Measurements from ENCODE around the gene FBXL16. TPM values are rescaled to one million over a fixed set of nuclear protein-coding genes. Genes with fewer than 3 reads are reported as not detected.

Gene FBXL16
- total RNA-seq, 1 donor, result 0.54 TPM

DNA sequence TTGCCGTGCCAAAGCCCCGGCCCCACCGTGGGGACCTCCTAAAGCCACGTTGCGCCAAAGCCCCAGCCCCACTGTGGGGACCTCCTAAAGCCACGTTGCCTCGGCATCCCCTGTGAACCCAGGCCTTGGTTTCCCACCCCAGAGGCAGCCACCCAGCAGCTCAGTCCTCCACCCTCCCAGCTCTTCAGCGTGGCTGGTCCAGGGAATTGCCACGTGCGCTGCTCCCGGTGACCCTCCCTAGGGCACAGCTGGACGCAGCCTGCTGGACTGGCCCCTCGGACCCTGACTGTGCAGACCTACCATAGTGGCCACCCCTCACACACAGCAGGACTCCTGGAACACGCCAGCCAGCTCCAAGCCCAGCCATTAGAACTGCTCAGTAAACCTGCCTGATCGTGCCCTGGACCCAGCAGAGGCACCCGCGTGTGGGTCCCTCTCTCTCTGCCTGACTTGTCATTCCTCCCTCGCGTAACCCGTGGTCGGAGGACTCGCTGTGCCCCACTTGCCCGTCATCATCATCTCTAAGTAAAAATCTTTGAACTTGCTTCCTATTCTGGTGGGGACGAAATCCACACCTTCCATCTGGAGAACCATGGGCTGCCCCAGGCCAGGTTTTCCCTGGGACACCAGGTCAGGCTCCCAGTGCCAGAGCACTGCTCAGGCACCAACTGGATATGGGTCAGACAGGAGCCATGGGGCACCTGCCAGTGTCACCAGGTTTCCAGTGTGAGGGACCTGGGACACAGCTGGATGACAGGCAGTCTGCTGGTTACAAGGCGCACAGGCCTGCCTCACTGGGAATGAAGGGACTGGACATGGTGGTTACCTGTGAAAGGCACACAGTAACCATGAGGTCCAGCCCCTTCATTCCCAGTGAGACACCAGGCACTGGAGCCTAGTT, 29.6 kb upstream of the FBXL16 start:
- no peak for DNase-seq (ENCODE audit: low read depth in 2 of 3, low spot score in 2 of 3)

DNA sequence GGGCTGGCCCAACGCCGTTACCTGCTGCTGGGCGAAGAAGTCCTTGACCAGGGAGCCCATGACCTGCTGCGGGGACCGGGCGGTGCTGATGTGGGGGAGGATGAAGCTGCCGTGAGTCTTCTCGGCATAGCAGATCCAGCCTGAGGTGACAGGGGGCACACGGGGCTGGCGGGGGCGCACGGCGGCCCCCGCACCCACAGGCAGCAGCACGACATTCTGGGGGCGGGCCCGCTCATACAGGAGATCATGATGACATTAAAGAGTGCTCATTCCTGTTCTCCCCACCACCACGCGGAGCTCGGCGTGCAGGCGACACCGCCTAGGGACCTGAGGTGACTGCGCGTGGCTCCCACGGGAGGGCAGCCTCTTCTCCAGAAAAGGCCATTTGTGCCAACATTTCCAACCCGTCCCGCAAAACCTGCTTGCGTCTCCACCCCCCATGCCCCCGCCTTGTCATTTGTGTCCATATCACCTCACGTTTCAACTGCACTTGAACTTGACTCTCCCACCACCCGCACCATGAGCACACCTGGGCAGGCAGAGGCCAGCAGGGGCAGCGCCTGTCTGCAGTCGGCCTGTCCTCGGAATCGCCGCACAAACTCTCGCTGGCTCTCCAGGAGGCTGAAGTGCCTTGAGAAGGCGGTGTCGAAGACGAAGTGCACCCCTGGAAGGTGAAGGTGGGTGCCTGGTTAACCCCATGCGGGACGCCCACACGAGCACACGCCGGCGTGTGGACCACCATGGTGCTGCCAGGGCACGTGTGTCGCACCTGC, 28.8 kb upstream of the FBXL16 start:
- DNase-seq (ENCODE audit: low read depth in 2 of 3, low spot score in 2 of 3), result no peak

DNA sequence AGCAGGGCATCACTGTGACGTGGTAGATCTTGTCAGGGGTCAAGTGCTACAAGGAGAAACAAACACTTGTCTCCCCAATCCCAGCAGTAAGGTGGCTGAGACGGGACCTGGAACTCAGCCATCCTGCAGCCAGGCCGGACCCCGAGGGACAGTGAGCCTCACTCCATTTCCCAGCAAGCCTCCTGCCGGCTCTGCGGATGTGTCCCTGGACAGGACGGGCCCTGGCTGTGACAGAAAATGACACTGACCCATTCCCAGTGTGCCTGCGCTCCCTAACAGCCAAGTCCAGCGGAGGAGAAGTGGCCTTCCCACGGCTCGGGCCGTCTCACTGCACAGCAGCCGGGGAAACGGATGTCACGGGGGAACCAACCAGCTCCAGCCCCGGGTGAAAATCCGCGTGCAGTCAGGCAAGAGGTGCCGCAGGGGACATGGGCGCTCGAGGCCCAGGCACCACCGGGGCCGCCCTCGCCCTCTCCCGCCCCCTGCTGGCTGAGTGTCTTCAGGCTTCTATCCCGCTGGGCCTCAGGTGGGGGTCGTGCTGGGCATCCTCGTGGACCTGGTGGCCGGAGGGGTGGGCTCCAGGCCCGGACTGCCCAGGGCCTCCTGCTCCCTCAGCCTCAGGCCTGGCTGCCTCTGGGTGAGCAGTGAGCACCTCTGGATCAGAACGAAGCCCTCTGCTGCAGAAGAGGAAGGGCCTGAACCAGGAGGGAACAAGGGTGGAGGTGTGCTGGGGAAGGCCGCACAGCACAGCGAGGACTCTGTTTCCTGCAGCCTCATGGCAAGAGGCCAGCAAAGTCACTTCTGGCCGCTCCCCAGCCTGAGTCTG, 28.0 kb upstream of the FBXL16 start:
- peak in 1 of 3 donors; percentile 46 for DNase-seq (ENCODE audit: low read depth in 2 of 3, low spot score in 2 of 3)

DNA sequence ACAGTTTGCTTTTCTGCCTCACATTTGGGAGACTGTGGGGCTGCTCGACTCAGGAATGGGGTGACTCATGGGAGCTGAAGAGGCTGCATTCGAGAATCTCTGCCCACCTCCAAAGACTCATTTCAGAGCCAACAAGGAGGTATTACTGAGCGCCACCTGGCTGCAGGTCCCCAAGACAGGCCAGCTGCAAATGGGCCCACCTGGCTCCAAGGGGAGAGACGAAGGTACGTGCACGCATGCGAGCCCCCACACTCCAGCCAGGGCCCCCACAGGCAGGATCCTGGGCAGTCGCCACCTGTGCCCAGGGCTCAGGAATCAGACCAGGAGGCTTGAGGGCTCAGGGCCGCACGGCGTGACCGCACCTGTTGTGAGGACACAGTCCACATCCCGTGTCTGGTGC, 27.3 kb upstream of the FBXL16 start:
- no peak for DNase-seq (ENCODE audit: low read depth in 2 of 3, low spot score in 2 of 3)

DNA sequence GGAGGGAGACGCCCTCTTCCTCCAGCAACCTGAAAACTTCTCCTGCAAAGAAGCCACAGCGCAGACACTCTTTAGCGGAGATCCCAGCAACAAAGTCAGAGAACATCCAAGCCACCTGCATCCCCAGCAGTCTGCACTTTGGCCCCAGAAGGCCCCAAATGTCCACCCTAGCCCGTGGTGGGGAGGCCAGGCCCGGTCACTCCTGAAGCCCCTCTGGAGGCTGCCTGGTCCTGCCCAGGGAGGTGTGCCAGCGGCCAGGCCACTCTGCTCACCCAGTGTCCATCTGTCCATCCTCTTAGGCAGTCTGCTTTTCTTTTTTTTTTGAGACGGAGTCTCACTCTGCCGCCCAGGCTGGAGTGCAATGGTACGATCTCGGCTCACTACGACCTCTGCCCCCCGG, 26.7 kb upstream of the FBXL16 start:
- no peak for DNase-seq (ENCODE audit: low read depth in 2 of 3, low spot score in 2 of 3)

DNA sequence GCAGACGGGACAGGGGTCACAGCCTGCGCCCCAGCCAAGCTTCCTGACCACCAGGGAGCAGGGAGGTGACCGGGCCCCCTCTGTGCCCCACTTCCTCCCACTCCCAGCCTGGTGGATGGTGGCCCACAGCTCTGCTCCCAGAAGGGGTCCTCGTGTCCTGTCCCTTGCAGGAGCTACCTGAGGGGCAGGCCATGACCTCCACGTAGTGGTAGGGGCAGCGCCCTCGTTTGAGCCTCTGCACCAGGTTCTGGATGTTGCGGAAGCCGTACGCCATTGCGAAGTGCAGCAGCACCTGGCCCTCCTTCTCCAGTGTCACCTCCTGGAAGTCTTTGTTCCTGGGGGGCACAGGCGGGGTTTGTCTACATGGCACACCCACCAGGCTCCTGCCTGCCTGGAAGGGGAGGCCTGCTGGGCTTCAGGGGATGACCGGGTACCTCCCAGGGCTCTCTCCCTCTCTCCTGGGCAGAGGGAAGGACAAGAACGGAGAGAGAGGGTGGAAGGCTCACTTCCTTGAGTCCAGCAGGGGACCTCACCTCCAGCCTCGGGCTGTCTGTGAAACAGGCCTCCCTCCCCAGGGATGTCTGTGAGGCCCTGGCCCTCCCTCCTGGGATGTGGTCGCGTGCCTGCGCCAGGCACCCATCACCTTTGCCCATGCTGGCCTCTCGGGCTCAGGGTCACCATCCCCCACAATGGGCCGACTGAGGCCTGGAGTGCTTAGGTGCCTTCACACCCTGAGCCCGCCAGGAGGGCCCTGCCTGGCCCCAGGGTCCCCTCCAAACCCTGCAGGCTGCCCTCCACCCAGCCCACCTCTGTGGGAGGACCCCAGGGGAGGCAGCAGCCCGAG, 25.3 kb upstream of the FBXL16 start:
- no peak for DNase-seq (ENCODE audit: low read depth in 2 of 3, low spot score in 2 of 3)

DNA sequence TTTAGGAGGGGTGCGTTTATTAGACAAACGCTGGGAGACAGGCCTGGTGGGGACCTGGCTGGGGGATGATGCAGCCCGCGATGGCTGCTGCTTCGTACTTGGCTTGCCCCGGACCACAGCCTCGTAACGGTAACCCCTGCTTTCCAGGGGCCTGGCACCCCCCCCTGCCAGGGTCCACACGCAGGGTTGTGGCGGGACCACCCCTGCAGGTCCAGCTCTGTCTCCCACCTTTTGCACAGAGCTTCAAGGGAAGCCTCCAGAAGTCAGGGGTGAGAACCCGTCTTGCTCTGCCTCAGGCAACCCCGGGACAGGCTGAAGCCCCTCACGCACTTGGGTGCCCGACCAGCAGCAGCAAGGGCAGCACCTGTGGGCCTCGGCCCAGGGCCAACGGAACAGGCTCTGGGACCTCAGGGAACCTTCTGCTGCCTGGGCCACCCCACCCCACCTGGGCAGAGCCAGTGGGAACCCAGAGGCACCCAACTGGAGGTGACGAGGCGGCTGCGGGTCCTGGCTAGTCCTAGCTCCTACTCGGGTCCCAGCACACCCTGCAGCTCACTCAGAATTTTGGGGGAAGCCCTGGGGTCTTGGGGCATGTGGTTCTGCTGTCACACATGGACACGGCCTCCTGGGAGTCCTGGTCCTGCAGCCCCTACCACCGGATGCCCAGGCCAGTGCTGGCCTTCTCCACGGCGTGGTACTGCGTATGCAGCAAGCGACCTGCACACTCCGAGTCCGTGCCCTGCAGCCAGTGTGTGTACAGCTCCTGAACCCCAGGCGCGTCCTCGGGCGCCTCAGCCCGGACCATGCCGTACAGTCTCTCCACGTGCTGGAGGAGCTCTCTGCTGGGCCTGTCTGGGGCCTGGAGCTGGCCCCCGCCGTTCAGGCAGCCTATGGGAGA, 24.4 kb upstream of the FBXL16 start:
- DNase-seq (ENCODE audit: low read depth in 2 of 3, low spot score in 2 of 3), result no peak

DNA sequence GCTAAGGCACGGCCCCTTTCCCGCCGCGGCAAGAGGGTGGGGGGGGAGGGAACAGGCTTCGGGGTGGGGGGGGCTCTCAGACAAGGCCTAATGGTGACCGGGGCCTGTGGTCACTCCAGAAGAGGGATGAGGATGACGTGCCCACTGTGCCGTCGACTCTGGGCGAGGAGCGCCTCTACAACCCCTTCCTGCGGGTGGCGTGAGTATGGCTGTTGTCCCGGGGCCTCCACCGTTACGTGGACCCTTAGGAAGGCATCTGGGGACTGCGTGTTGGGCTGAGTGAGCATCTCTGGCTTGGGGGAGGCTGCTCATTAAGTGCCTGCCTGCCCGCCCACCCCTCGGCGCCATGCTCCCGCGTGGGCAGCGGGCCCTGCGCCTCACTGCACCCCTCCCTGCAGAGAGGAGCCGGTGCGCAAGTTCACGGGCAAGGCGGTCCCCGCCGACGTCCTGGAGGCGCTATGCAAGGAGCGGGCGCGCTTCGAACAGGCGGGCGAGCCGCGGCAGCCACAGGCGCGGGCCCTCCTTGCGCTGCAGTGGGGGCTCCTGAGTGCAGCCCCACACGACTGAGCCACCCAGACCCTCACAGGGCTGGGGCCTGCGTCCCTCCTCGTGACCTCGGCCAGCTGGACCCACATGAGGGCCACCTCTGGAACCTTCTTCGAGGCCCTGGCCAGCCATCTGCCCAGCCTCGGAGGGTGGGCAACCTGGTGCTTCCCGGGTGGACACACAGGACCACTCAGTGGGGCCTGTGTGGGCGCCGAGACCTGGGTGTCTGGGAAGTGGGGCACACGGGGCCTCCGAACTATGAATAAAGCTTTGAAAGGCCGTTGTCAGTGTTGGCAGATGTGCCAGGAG, 23.5 kb upstream of the FBXL16 start:
- DNase-seq (ENCODE audit: low read depth in 2 of 3, low spot score in 2 of 3), result no peak

DNA sequence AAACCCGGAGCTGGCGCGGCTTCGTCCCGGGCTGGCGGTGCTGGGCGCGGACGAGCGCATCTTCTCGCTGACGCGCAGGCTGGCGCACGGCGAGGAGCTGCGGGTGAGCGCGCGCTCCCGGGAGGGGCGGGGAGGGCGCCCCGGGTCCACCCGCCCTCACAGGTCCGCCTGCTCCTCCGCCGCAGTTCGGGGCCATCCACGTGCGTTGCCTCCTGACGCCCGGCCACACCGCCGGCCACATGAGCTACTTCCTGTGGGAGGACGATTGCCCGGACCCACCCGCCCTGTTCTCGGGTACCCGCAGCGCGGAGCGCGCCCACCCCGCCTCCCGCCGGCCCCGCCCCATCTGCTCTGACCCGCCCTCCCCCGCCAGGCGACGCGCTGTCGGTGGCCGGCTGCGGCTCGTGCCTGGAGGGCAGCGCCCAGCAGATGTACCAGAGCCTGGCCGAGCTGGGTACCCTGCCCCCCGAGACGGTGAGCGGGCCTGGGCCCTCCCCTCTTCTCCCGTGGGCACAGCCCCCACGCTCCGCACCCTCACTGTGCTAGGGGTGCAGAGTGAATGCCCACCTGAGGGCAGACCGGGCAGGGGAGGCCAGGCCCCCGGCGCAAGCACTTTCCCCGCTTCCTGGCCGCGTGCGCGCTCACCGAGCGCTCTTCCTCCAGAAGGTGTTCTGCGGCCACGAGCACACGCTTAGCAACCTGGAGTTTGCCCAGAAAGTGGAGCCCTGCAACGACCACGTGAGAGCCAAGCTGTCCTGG, 22.7 kb upstream of the FBXL16 start:
- peak in 1 of 3 donors; percentile 47 for DNase-seq (ENCODE audit: low read depth in 2 of 3, low spot score in 2 of 3)

DNA sequence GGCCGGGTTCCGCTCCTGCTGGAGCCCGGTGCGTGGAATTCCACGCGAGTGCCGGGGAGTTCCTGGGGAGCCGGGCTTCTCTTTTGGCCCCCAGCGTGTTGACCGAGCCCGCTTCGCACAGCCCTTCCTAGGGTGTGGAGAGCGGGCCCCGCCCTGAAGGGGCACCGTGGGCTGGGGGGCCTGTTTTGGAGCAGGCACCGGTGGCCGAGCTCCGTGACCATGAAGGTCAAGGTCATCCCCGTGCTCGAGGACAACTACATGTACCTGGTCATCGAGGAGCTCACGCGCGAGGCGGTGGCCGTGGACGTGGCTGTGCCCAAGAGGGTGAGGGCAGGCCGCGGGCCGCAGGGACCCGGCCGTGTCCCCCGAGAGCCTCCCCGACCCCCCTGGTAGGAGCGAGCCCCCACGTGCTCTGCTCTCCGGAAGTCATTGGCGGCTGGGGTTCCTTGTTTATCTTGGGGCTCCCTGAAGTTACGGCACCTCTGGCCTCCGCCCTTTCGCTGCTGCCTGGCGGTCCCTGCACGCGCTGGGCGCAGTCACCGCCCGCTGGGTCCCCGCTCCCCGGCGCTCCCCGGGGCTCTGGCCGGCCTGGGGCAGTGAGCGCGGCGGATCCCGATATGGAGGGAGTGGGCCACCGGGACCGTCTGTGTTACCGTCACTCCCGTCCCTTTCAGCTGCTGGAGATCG, 21.8 kb upstream of the FBXL16 start:
- no peak for DNase-seq (ENCODE audit: low read depth in 2 of 3, low spot score in 2 of 3)

DNA sequence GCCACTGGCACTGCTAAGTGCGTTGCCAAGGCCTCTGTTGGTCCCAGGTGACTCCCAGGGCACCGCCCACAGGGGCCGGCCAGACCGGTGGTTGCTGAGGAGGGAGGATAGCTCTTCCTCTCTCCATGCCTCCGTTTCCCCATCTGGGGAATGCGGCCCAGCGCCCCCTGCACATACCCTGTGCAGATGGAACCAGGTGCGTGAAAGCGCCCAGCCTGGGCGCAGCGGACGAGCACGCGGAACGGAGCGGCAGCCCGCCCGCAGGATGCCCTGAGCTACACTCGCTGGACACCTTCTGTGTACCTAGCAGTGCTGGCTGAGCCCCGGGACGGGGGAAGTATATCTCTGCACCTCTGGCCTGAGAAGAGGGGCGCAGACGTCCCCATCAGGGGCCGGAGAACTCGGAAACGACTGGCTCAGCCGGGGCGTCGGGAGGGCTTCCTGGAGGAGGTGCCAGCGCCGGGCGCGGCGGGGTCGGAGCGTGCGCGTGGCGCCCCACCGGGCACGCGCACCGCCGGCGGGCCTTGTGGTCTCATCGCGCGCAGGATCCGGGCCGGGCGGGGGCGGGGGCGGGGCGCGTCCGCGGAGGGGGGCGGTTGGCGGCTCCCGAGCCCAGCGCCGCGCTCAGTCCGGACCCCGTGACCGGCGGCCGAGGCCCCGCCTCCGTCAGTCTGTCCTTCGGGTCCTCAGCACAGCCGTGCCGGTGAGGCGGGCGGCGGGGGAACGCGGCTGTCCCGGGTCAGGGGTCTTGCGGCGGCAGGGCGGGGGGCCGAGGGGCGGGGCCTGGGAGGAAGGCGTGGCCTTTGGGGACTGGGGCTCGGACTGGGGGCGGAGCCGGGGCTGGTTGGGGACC, 21.1 kb upstream of the FBXL16 start, which contains the start of the genes CCDC78 and HAGHL:
Gene CCDC78 (minus strand): TSS at position 6 of the 853 bp plus-strand sequence. CDS start 76 bp downstream, outside the sequence.
Gene HAGHL (plus strand): TSS at position 669 of the 853 bp plus-strand sequence. CDS start 404 bp downstream, outside the sequence.
- DNase-seq (ENCODE audit: low read depth in 2 of 3, low spot score in 2 of 3), result no peak

DNA sequence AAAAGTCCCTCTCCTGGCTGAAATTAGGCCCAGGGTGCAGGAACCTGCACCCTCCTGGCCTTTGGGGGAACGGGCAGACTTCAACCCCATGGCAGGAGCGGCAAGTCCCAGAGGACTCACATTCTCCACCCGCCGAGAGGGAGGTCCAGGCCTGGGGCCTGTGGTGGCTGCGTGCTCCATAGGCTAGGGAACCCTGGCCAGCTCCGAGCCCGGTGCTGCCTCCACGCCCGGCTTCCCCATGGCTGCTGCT, 20.5 kb upstream of the FBXL16 start:
- DNase-seq (ENCODE audit: low read depth in 2 of 3, low spot score in 2 of 3), result no peak

DNA sequence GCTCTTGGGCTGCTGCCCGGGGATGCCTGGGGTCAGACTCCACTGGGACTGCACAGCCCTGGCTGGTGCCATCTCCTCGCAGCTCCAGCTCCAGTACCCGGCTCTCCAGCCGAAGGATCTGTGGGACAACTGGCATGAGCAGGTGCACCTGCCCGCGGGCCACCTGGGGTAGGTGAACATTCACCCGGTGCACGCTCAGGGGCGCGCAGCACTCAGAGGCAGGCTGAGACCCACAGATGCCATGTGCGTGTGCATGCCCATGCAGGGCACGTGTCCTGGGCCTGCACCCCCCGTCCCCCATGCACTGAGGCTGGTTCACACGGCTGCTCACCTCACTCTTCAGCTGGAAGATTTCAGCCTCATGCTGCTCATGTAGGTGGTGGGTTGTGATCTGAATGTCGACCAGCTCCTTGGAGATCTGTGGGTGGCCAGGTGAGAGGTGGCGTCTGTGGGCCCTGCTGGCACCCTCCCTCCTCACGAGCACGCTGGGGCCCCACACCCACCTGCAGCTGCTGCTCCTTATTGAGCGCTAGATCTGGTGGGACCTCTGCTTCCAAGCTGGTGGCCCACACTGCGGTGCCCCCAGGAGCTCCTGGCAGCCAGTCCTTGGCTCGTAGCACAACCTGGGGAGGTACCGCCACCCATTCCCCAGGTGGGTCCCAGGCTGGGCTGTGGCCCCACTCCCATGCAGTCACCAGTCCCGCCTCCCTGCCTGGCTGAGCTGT, 20.0 kb upstream of the FBXL16 start:
- DNase-seq (ENCODE audit: low read depth in 2 of 3, low spot score in 2 of 3), result no peak

DNA sequence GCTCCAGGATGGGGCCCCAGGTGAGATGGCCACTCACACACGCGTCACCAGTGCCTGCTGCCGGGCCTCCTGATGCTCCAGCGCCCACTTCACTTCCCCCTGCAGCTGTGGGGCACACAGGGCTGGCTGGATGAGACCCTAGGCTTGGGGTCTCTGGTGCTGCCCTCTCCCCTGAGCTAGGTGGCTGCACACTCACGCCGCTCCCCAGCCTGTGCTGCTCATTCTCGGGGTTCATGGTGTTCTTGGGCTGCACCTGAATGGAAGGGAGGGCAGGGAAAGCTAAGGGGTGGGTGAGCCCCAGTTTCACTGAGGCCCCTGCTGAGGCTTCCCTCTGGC, 19.4 kb upstream of the FBXL16 start:
- DNase-seq (ENCODE audit: low read depth in 2 of 3, low spot score in 2 of 3), result no peak

Data from hematopoietic multipotent progenitor cell (in vitro differentiated cells).